ENCODE data around the gene PCDHB10. TPM values are rescaled to one million over a fixed set of nuclear protein-coding genes. Genes with fewer than 3 reads are reported as not detected.
"Not testable (repeated sequence)": the region's sequence is repeated elsewhere in the genome, so short reads cannot be mapped to it uniquely, and the experiment has no call there.

PCDHB10 gene
- total RNA-seq, 6 donors from 2014 or later, result 1.0 to 2.2 (median 1.6) TPM

DNA sequence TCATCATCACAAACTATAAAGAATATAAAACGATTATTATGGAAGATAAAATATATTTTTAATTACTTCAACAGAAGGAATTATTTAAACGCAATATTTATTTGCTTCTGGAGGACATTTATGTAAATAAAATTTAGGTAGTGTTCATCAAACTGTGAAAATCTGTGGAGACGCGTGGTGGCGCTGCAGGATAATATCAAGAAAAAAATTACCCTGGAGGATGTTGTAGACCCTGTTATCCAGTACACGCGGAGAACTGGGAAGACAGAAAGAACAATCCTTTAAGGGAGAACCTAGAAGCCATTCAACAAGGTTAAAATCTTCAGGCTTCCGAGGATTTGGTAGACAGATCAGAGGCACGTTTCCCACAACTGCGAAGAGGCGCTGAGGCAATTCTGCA is 16.3 kb downstream of the PCDHB10 start, which contains the start of gene PCDHB12:
Gene PCDHB12 (plus strand): TSS at position 242 of the 400 bp plus-strand sequence. CDS start 189 bp downstream, outside the sequence.
- ATAC-seq (ENCODE audit: low FRiP score in 2 of 2) (no peak), DNase-seq (no peak)
- peak within 1 kb of the TSS in 2 of 4 donors; percentile 17 to 21 for H3K4me3 ChIP-seq
- H3K27me3 ChIP-seq, result no peaks in the 10 kb centered on the region
- TF ChIP-seq, protein P1, sequence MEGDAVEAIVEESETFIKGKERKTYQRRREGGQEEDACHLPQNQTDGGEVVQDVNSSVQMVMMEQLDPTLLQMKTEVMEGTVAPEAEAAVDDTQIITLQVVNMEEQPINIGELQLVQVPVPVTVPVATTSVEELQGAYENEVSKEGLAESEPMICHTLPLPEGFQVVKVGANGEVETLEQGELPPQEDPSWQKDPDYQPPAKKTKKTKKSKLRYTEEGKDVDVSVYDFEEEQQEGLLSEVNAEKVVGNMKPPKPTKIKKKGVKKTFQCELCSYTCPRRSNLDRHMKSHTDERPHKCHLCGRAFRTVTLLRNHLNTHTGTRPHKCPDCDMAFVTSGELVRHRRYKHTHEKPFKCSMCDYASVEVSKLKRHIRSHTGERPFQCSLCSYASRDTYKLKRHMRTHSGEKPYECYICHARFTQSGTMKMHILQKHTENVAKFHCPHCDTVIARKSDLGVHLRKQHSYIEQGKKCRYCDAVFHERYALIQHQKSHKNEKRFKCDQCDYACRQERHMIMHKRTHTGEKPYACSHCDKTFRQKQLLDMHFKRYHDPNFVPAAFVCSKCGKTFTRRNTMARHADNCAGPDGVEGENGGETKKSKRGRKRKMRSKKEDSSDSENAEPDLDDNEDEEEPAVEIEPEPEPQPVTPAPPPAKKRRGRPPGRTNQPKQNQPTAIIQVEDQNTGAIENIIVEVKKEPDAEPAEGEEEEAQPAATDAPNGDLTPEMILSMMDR (IDR thresholded peaks at IDR 0.05), result no peak
- no peak for TF ChIP-seq EP300 (IDR thresholded peaks at IDR 0.05)
- no peaks in the 10 kb centered on the region for H3K36me3 ChIP-seq
- H3K27ac ChIP-seq, result no peak within 1 kb of the TSS
- peaks cover 26 to 37% (median 34%) of the 10 kb centered on the region in 4 donors for H3K9me3 ChIP-seq
- WGBS, 2 donors, result 22 to 26% methylated on average over 11 of the region's 11 CpGs
- no peaks in the 10 kb centered on the region for H3K4me1 ChIP-seq

DNA sequence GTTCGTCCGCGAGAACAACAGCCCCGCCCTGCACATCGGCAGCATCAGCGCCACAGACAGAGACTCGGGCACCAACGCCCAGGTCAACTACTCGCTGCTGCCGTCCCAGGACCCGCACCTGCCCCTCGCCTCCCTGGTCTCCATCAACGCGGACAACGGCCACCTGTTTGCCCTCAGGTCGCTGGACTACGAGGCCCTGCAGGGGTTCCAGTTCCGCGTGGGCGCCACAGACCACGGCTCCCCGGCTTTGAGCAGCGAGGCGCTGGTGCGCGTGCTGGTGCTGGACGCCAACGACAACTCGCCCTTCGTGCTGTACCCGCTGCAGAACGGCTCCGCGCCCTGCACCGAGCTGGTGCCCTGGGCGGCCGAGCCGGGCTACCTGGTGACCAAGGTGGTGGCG is 18.1 kb downstream of the PCDHB10 start:
- H3K36me3 ChIP-seq; ATAC-seq (ENCODE audit: low FRiP score in 2 of 2); H3K4me3 ChIP-seq; H3K4me1 ChIP-seq; H3K27me3 ChIP-seq; H3K27ac ChIP-seq: not testable (repeated sequence)
- H3K9me3 ChIP-seq, result peaks cover 26 to 50% (median 42%) of the 10 kb centered on the region in 4 donors
- DNase-seq, result peak in 1 of 2 donors; percentile 69
- WGBS, 2 donors, result 24 to 33% methylated on average over 15 to 18 of the region's 39 CpGs

DNA sequence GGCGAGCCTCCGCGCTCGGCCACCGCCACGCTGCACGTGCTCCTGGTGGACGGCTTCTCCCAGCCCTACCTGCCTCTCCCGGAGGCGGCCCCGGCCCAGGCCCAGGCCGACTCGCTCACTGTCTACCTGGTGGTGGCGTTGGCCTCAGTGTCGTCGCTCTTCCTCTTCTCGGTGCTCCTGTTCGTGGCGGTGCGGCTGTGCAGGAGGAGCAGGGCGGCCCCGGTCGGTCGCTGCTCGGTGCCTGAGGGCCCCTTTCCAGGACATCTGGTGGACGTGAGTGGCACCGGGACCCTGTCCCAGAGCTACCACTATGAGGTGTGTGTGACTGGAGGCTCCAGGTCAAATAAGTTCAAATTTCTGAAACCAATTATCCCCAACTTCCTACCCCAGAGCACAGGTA is 18.7 kb downstream of the PCDHB10 start:
- not testable (repeated sequence) for H3K4me3 ChIP-seq; ATAC-seq (ENCODE audit: low FRiP score in 2 of 2); H3K4me1 ChIP-seq; H3K27me3 ChIP-seq; H3K27ac ChIP-seq; H3K36me3 ChIP-seq
- H3K9me3 ChIP-seq, result peaks cover 26 to 54% (median 43%) of the 10 kb centered on the region in 4 donors
- 16 to 21% methylated on average over 5 to 6 of the region's 27 CpGs for WGBS, 2 donors
- peak in 1 of 2 donors; percentile 65 for DNase-seq

DNA sequence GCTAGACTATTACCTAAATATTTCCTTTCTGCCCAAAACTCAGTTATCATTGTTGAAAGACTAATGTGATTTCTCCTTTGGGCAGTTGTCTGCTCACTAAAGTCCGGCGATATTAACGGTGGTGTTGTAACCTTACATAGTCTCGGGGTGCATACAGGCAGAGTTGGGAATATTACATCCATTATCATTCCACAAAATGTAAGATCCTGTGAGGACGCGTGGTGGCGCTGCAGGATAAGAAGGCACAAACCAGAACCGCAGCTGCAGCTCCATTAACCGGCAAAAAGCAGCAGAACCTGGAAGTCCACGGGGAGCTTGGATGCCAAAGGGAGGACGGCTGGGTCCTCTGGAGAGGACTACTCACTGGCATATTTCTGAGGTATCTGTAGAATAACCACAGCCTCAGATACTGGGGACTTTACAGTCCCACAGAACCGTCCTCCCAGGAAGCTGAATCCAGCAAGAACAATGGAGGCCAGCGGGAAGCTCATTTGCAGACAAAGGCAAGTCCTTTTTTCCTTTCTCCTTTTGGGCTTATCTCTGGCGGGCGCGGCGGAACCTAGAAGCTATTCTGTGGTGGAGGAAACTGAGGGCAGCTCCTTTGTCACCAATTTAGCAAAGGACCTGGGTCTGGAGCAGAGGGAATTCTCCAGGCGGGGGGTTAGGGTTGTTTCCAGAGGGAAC is 21.6 kb downstream of the PCDHB10 start, which contains the start of gene PCDHB13:
Gene PCDHB13 (plus strand): TSS at position 264 of the 684 bp plus-strand sequence. CDS start 205 bp downstream, at position 469.
- ATAC-seq (ENCODE audit: low FRiP score in 2 of 2), result peak in 1 of 2 donors; percentile 57
- not testable (repeated sequence) for H3K27me3 ChIP-seq, H3K4me1 ChIP-seq, H3K36me3 ChIP-seq, DNase-seq, H3K27ac ChIP-seq
- Histone ChIP-seq H3K9me3 (peaks cover 44 to 69% (median 58%) of the 10 kb centered on the region in 4 donors), H3K4me3 (peak within 1 kb of the TSS in 2 of 4 donors; percentile 10 to 17)
- 15 to 17% methylated on average over 11 to 13 of the region's 18 CpGs for WGBS, 2 donors
- TF ChIP-seq, protein P1 (IDR thresholded peaks at IDR 0.05), result peak in 3 of 6 experiments; percentile 28 to 29 (median 29)

DNA sequence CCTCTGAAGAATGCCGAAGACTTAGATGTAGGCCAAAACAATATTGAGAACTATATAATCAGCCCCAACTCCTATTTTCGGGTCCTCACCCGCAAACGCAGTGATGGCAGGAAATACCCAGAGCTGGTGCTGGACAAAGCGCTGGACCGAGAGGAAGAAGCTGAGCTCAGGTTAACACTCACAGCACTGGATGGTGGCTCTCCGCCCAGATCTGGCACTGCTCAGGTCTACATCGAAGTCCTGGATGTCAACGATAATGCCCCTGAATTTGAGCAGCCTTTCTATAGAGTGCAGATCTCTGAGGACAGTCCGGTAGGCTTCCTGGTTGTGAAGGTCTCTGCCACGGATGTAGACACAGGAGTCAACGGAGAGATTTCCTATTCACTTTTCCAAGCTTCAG is 22.4 kb downstream of the PCDHB10 start:
- H3K9me3 ChIP-seq, result peaks cover 51 to 71% (median 58%) of the 10 kb centered on the region in 4 donors
- H3K27ac ChIP-seq; H3K36me3 ChIP-seq; DNase-seq; H3K4me1 ChIP-seq; H3K4me3 ChIP-seq; H3K27me3 ChIP-seq; ATAC-seq (ENCODE audit: low FRiP score in 2 of 2): not testable (repeated sequence)
- WGBS, 2 donors, result 54% methylated on average over 5 to 12 of the region's 12 CpGs

DNA sequence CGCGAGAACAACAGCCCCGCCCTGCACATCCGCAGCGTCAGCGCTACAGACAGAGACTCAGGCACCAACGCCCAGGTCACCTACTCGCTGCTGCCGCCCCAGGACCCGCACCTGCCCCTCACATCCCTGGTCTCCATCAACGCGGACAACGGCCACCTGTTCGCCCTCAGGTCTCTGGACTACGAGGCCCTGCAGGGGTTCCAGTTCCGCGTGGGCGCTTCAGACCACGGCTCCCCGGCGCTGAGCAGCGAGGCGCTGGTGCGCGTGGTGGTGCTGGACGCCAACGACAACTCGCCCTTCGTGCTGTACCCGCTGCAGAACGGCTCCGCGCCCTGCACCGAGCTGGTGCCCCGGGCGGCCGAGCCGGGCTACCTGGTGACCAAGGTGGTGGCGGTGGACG is 23.4 kb downstream of the PCDHB10 start:
- H3K27me3 ChIP-seq; H3K27ac ChIP-seq; H3K4me3 ChIP-seq; H3K36me3 ChIP-seq; H3K4me1 ChIP-seq; ATAC-seq (ENCODE audit: low FRiP score in 2 of 2): not testable (repeated sequence)
- 12 to 44% methylated on average over 6 to 33 of the region's 40 CpGs for WGBS, 2 donors
- H3K9me3 ChIP-seq, result peaks cover 49 to 67% (median 60%) of the 10 kb centered on the region in 4 donors
- peak in 1 of 2 donors; percentile 61 for DNase-seq

DNA sequence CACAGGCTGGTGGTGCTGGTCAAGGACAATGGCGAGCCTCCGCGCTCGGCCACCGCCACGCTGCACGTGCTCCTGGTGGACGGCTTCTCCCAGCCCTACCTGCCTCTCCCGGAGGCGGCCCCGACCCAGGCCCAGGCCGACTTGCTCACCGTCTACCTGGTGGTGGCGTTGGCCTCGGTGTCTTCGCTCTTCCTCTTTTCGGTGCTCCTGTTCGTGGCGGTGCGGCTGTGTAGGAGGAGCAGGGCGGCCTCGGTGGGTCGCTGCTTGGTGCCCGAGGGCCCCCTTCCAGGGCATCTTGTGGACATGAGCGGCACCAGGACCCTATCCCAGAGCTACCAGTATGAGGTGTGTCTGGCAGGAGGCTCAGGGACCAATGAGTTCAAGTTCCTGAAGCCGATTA is 23.9 kb downstream of the PCDHB10 start:
- H3K4me1 ChIP-seq; H3K27ac ChIP-seq; H3K27me3 ChIP-seq; H3K36me3 ChIP-seq; ATAC-seq (ENCODE audit: low FRiP score in 2 of 2); H3K4me3 ChIP-seq: not testable (repeated sequence)
- peaks cover 48 to 65% (median 60%) of the 10 kb centered on the region in 4 donors for H3K9me3 ChIP-seq
- peak in 1 of 2 donors; percentile 58 for DNase-seq
- WGBS, 2 donors, result 30 to 41% methylated on average over 11 to 18 of the region's 26 CpGs

All from upper lobe of left lung (tissue), 6 donors.